Progenitor cell of endocrine pancreas (in vitro differentiated cells): ENCODE data around the gene OTUD6A. TPM values are rescaled to one million over a fixed set of nuclear protein-coding genes. Genes with fewer than 3 reads are reported as not detected.

Source experiments
- DNase-seq: peaks from one replicate; pipeline ENCODE4 v3.0.0; 2021; ENCODE audit warnings: low spot score; ENCODE audit not compliant: unreplicated experiment
- H3K27ac Mint-ChIP-seq: 2 replicates; pipeline ENCODE4 v1.8.0; 2021; ENCODE audit warnings: mild to moderate bottlenecking, moderate library complexity, mixed read lengths
- H3K27me3 Mint-ChIP-seq: 2 replicates; pipeline ENCODE4 v1.8.0; 2021; ENCODE audit warnings: mixed read lengths
- H3K36me3 Mint-ChIP-seq: 2 replicates; pipeline ENCODE4 v1.8.0; 2022; ENCODE audit warnings: mixed read lengths; ENCODE audit not compliant: insufficient read depth
- H3K4me1 Mint-ChIP-seq: 2 replicates; pipeline ENCODE4 v1.8.0; 2021; ENCODE audit warnings: low read depth, mixed read lengths
- H3K4me3 Mint-ChIP-seq: 2 replicates; pipeline ENCODE4 v1.8.0; 2021; ENCODE audit warnings: low read depth, mild to moderate bottlenecking, moderate library complexity, mixed read lengths
- H3K9me3 Mint-ChIP-seq: 2 replicates; pipeline ENCODE4 v1.8.0; 2021; ENCODE audit warnings: low read depth, mixed read lengths
- total RNA-seq: library from RNA; stranded (reverse); gene quantifications from 2 replicates; pipeline ENCODE4 v1.2.1, GENCODE V29; 2021
- TF ChIP-seq, protein P1 (sequence below): fragments of 200-600 bp; sonication (generic); IDR thresholded peaks from one replicate; pipeline ENCODE4 v1.5.0; 2021; ENCODE audit warnings: antibody characterized with exemption, mild to moderate bottlenecking; ENCODE audit not compliant: unreplicated experiment

Gene OTUD6A
- total RNA-seq, 1 donor from 2014 or later: not detected

DNA sequence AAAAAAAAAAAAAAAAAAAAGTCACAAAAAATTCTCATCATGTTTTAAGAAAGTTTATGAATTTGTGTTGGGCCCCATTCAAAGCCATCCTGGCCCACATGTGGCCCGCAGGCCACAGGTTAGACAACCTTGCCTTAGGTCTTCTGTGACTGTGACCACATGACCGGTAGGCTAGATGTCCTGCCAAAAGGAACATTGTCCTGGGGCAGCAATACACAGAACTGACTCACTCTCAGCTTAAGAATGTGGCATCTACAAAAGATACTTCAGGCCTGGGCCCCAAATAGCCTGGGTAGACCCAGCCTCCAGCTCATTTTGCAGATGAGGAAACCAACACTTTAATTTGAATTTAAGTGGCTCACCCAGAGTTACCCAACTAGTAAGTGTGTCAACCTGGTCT lies 22.5 kb upstream of the OTUD6A start:
- no peak for DNase-seq
- no peaks in the 10 kb centered on the region for H3K36me3 Mint-ChIP-seq
- H3K27me3 Mint-ChIP-seq: no peaks in the 10 kb centered on the region
- H3K4me3 Mint-ChIP-seq: no peak overlapping the region
- TF ChIP-seq, protein P1, sequence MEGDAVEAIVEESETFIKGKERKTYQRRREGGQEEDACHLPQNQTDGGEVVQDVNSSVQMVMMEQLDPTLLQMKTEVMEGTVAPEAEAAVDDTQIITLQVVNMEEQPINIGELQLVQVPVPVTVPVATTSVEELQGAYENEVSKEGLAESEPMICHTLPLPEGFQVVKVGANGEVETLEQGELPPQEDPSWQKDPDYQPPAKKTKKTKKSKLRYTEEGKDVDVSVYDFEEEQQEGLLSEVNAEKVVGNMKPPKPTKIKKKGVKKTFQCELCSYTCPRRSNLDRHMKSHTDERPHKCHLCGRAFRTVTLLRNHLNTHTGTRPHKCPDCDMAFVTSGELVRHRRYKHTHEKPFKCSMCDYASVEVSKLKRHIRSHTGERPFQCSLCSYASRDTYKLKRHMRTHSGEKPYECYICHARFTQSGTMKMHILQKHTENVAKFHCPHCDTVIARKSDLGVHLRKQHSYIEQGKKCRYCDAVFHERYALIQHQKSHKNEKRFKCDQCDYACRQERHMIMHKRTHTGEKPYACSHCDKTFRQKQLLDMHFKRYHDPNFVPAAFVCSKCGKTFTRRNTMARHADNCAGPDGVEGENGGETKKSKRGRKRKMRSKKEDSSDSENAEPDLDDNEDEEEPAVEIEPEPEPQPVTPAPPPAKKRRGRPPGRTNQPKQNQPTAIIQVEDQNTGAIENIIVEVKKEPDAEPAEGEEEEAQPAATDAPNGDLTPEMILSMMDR: no peak
- no peaks in the 10 kb centered on the region for H3K4me1 Mint-ChIP-seq
- H3K27ac Mint-ChIP-seq: no peak overlapping the region
- peaks cover 5% of the 10 kb centered on the region for H3K9me3 Mint-ChIP-seq

DNA sequence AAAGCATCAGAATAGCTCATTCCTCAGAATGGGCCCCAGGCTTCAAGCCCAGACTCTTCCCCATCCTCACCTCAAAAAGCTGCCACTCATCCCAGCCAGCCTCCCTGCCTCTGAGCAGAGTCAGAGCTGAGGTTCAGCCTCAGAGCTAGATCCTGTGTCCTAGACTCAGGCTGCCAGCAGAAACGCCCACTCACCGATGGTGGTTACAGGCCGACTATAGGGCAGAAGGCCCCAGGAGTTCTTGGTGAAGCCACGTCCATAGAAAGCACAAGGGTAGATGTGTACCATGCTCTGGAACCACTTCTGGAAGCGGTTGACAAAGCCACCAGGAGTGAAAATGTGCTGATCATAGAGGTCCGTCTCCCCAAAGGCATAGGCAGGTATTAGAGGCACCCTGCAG lies 20.3 kb upstream of the OTUD6A start:
- TF ChIP-seq, protein P1: no peak
- Mint-ChIP-seq H3K27me3 (no peaks in the 10 kb centered on the region), H3K27ac (no peak overlapping the region), H3K9me3 (peaks cover 10% of the 10 kb centered on the region), H3K4me3 (no peak overlapping the region), H3K36me3 (no peaks in the 10 kb centered on the region), H3K4me1 (no peaks in the 10 kb centered on the region)
- no peak for DNase-seq

DNA sequence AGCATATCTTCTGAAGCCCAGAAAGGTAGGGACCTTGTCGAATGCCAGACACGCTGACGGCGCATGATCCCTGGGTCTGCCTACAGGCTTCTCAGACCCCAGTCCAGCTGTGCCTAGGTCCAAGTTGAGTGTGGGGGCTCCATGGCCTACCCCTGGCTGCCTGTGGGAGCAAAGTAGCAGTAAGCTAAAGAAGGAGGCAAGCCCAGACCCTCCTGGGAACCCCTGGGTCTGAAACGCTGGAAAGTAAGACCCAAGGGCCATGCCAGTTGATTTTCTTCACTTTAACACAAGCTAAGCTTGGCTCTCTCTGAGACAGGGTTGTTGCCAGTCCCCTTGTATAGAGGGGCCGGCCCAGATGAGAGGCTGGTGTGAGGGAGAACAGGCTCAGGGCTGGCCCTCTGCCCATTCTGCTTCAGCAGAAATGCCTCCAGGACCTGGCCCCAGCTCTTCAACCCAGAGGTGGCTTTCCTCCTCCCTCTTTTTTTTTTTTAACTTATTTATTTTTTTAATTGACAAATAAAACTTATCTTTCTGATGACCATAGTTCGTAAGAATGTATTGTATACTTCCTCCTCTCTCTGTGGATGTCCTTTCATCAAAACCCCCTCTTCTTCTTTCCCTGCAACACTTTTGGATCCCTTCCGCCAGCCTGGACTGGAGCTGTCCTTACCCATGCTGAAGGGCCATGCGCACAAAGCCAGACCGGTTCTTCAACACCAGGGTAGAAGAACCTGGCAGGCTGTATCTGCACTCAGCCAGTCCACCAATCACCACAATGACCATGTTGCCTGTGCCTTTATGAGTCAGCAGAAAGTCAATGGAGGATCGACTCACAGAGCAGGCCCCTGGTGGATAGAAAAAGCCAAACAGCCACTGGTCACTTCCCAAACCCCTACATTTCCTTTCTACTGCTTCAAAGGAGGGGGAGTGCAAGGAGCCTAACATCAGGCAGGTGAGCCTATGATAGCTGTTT lies 19.6 kb upstream of the OTUD6A start:
- H3K27ac Mint-ChIP-seq: no peak overlapping the region
- H3K27me3 Mint-ChIP-seq: no peaks in the 10 kb centered on the region
- no peaks in the 10 kb centered on the region for H3K36me3 Mint-ChIP-seq
- H3K9me3 Mint-ChIP-seq: peaks cover 10% of the 10 kb centered on the region
- no peak for DNase-seq
- TF ChIP-seq, protein P1: no peak
- H3K4me3 Mint-ChIP-seq: no peak overlapping the region
- no peaks in the 10 kb centered on the region for H3K4me1 Mint-ChIP-seq

DNA sequence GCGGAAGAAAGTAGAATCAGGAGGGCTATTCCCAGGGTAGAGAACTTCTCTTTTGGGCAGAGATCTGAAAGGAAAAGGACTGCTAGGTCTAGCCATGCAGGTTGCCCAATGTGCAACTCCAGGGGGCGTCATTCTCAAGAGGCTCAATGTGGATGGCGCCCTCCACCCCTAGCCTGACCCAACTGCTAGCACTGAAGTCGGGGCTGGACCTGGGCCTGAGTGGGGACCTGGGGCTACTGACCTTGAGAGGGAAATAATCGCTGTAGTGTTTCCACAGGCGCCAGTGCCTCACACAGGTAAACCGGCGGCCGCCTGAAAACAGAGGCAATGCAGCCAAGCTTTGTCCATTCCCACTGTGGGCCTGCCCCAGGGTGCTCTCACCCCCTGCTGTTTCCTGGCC lies 18.6 kb upstream of the OTUD6A start:
- H3K36me3 Mint-ChIP-seq: no peaks in the 10 kb centered on the region
- no peaks in the 10 kb centered on the region for H3K4me1 Mint-ChIP-seq
- TF ChIP-seq, protein P1: no peak
- no peak for DNase-seq
- H3K27me3 Mint-ChIP-seq: no peaks in the 10 kb centered on the region
- H3K4me3 Mint-ChIP-seq: no peak overlapping the region
- no peak overlapping the region for H3K27ac Mint-ChIP-seq
- H3K9me3 Mint-ChIP-seq: peaks cover 15% of the 10 kb centered on the region

DNA sequence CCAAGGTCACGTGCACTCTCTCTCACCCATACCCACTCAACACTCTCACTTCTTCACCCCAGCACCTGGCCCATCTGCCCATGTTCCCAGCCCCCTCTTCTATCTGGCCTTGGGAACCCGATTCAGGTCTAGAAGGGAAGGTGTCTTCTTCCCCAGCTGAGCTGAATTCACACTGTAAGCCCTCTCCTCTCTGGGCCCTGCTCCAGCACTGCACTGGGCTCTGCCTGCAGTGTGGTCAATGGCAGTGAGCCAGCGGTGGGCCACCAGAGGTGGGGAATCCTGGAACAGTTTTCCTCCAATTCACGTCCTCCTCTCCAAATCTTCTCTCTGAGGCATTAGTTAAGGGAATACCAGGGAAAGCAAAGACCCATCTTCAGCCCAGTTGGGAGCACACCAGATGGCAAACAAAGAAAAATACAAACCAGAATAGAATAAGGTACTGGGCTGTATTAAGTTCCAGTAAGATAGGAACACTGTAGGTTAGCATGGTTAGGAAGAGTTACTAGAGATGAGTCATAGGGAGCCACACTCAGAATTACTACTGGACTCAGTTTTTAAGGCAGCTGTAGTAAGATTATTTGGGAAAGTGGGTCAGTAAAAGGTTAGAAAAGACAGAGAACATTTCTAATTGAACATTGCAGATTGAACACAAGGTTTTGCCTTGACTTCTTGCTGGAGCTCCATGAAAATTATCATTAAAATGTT lies 17.6 kb upstream of the OTUD6A start:
- Mint-ChIP-seq H3K27ac (no peak overlapping the region), H3K36me3 (no peaks in the 10 kb centered on the region), H3K9me3 (peaks cover 15% of the 10 kb centered on the region), H3K27me3 (no peaks in the 10 kb centered on the region), H3K4me3 (no peak overlapping the region), H3K4me1 (no peaks in the 10 kb centered on the region)
- TF ChIP-seq, protein P1: no peak
- no peak for DNase-seq
